Endometrium (tissue), 2 donors: ENCODE data around the gene RPH3AL.

ENCODE experiments used
- FAIRE-seq: peaks from 2 replicates; lab custom pipeline; 2012; peaks lifted over from hg19 to GRCh38; lab: Jason Lieb, UNC
- donor health status: control.
- donor health status: control.

RPH3AL gene, protein sequence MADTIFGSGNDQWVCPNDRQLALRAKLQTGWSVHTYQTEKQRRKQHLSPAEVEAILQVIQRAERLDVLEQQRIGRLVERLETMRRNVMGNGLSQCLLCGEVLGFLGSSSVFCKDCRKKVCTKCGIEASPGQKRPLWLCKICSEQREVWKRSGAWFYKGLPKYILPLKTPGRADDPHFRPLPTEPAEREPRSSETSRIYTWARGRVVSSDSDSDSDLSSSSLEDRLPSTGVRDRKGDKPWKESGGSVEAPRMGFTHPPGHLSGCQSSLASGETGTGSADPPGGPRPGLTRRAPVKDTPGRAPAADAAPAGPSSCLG

DNA sequence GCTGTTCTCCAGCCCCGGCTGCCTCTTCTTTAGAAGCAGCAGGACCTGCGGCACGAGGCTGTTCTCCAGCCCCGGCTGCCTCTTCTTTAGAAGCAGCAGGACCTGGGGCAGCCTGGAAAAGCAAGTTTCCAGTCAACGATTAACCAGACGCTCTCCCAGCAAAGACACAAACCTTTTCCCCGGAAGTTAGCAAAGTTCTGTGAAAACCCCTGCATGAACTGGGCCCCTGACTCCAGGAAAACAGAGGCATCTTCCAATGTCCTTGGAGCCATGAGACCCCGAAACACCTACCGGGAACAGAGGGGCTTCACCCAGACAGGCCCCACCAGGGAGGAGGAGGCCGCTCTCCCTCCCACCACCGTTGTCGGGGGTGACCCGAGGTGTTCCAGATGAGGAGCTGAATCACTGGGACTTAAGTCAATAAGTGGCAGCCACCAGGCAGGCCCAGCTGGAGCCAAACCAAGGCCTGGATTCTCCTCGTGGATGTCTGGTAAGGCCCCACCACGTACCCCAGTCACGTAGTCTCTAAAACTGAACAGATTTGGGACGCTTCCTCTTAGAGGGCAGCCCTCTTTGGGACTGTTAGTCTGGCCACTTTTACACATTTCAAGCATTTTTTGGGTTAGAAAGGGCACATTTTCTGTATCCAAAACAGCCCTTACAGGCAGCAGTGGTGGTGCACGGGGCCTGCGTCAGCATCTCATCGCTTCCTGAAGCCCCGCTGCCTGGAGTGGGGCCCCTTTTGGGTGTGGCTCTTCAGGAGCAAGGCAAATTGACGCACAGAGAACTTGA lies at the start of gene RPH3AL:
Gene RPH3AL, minus strand, starts transcription at position 387 of the 792 bp plus-strand sequence. CDS start 25,264 bp downstream, outside the sequence.
- FAIRE-seq, result no peak

DNA sequence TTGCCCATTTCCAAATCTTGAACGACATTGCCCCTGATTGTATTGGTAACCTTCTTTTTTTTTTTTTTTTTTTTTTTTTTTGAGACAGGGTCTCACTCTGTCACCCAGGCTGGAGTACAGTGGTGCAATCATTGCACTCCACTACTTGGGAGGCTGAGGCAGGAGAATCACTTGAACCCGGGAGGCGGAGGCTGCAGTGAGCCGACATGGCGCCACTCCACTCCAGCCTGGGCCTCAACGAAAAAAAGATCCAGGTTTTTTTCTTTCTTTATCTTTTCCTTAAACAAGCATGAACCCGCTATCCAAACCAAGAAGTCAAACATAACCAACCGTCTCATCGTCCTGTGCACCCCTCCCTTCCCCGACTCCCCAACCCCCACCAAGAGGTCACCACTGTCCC lies 47.6 kb upstream of the RPH3AL start:
- no peak for FAIRE-seq

DNA sequence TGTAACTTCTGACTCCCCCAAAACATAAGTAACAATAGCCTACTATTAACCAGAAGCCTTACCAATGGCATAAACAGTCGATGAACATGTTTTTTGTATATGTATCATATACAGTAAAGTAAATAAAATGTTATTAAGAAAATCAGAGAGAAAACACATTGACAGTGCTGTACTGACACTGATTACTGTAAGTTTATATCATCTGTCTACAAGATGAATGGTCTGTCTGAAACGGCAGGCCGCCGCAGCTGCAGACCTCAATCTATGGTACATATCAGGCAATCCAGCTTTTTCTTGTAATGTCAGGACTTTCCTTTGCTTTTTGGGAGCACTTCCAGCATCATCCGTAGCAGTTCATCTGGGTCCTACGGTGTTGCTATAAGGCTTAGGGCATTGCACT lies 44.2 kb upstream of the RPH3AL start:
- no peak for FAIRE-seq

DNA sequence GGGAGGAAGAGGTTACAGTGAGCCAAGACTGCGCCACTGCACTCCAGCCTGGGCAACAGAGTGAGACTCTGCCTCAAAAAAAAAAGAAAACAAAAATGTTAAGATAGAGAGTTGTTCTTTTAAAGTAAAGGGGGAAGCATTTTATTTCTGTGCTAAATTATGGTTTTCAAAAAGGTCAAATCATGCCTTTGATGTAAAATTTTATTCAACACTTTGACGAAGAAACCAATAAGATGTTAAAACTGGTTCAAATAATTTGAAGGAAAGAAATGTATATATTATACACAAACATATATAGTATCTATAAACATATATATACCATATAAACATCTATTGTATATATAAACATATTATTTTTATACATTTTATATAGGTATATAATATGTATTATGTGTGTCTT lies 43.4 kb upstream of the RPH3AL start:
- no peak for FAIRE-seq

DNA sequence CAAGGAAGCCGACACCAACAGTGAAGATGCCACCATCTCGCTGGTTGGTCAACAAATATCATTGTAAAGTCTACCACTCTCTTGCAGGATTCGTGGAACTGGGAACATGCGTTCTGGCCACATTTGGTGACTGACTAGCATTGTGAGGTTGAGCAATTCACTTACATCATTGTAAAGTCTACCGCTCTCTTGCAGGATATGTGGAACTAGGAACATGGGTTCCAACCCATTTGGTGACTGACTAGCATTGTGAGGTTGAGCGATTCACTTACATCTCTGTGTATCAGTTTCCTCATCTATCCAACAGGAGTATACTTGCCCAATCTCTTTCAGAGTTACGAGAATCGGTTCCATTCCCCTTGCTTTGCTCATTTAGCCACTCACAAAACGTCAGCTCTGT lies 42.6 kb upstream of the RPH3AL start:
- no peak for FAIRE-seq

DNA sequence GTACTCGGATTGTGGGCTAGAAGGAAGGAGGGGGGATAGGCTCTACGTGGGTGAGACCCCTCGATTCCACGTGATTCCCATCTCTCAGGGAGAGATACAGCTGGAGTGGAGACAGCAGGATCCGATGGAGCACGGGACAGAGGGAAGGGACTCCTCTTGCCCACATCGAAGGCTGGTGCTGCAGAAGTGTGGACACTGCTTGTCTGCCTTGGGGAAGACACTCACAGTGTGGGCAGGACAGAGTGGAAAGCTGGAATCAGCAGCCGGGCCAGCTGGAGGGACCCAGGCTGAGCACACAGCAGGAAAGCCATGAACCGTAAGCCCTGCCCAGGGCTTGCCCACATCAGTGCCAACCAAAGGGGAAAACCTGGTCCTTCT lies 42.1 kb upstream of the RPH3AL start:
- FAIRE-seq, result no peak

DNA sequence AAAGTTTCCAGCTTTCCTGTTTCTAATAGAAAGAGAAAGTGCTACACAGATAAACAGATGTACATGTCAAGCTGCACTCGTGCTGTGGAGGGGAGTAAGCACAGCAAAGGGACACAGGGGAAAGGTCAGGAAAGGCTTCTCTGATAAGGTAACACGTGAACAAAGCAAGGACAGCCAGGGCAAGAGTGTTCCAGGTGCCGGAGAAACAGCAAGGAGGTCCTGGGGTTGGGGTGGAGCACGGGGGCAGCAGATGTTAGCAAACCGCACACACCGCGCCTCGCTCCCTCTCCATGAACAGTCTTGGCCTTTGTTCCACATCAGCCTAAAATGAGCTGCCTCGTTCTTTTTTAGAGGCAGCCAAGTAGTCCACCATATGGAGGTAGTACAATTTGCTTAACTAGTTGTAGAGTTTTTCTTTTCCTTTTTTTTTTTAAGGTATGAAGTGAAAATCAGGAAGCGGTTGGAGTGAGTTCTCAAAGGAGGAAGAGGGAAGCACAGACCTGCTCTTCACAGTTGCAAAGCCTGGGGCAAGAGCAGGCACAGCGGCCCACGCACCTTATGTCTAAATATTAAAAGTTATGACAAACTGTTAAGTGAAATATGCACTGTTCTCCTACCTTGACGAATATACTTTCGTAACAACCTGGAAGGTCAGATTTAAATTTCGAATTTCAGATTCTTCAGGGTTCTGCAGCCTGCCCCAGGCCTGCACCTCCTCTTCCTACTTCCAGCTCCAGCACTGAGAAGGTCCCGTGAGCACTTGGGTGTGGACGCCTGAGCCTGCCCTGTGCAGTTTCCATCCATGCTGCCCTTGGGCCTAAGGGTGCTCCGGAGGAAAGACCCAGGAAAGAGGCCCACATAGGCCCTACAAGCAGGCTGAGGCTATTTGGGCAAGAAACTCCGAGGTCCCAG lies 41.5 kb upstream of the RPH3AL start:
- no peak for FAIRE-seq

DNA sequence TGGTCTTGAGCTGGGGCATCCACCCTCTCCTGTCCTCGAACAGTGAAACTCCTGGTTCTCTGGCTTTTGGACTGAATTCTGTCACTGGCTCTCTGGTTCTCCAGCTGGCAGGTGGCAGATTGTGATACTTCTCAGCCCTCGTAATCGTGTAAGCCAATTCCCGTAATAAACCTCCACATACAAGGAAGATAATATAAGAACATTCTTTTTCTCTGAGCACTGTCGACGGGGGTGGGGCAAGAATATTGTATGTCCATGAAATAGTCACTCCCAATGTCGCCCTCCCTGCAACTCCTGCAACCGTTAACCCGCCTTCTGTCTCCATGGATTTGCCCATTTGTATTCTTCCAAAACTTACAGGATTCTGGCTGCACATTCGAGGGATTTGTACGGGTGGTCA lies 39.2 kb upstream of the RPH3AL start:
- FAIRE-seq, result no peak

DNA sequence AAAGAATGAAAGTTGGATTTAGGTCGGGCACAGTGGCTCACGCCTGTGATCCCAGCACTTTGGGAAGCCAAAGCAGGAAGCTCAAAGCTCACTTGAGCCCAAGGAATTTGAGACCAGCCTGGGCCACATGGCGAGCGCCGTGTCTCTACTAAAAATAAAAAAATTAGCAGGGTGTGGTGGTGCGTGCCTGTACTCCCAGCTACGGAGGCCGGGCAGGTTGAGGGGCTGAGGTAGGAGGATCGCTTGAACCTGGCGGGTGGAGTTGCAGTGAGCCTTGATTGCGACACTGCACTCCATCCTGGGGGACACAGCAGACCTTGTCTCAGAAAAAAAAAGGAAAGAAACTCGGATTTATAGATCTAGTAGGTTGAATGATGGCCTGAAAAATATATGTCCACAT lies 37.4 kb upstream of the RPH3AL start:
- no peak for FAIRE-seq

DNA sequence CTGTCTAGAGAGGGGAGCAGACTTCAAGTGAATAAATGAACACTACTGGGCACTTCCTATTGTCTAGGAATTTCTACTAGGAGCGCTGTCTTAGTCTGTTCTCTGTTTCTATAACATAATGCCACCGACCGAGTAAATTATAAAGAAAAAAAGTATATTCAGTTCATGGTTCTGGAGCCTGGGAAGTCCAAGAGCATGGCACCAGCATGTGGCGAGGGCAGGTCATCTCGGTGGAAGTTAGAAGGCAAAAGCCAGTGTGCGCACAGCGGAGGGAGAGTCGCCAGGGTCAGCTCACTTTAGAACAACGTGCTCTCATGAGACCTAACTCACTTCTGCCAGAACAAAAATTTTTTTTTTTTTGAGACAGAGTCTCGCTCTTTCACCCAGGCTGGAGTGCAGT lies 35.5 kb upstream of the RPH3AL start:
- no peak for FAIRE-seq

DNA sequence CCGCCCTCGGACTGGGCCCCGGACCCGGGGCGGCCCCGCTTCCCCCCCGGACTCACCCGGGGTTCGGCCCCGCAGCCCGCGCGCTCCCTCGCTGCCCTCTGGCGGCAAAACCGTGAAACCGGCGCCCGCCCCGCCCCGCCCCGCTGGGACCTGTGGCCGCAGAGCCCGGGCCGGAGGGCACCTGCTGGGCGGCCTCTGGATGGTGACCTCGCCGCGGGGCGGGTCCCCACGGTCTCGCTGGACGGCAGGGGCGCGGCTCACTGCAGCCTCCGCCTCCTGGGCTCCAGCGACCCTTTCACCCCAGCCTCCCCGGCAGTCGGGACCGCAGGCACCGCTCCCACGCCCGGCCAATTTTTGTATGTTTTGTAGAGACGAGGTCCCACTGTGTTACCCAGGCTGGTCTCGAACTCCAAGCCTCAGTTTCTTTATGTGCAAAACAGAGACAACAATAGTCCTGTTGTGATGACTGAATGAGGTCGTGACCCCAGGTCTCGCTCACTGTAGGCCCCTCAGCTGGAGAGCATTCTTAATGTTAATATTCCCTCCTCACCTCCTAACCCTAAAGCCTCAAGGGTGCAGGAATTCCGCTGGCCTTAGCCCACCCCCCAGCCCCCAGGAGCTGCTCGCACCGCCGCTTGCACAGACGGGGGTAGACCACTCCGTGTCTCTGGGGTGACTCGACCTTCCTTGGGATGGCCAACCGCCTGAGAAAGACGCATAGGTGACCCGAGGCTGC lies 33.7 kb upstream of the RPH3AL start:
- FAIRE-seq, result no peak

DNA sequence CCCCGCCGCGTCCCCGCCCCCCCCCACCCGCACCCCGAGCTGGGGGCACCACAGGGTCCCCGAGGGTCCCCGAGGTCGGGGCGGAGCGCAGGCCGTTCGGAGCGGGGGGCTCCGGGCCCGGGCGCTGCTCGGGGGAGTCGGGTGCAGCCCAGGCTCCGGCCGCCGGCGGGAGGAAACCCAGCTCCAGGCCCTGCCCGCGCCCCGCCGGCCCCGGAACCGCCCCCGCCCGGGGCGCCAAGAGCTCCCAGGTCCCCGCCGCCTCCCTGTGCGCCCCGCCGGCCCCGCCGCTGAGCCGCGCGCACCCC lies 33.2 kb upstream of the RPH3AL start:
- FAIRE-seq, result no peak

DNA sequence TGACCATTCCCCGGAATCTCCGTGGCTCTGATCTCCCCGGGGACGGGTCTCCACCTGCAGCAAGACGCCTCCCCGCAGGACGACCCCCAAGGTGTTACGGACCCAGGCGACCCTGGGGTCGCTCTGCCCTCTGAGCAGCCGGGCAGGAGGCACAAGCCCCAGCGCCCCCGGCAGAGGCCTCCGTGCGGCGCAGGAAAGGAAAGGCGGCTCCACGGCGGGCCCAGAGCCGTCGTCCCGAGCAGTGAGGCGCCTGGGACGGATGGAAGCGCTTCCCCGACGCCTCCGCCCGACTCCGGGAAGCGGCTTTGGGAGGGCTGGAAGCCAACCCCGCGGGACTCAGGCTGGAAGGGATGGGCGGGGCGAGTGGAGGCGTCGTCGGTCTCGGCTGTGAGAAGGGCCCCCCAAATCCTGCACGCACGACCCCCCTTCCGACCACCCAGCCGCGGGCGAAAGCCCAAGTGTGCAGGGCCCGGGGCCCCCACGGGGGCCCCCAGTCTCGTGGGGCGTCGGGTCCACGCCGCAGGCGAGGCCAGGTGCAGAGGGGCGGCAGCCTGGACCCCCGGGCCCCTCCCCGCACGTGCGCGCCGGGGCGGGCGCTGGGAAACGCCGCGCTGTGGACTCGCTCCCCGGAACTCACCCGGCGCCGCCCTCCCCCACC lies 32.7 kb upstream of the RPH3AL start:
- no peak for FAIRE-seq

DNA sequence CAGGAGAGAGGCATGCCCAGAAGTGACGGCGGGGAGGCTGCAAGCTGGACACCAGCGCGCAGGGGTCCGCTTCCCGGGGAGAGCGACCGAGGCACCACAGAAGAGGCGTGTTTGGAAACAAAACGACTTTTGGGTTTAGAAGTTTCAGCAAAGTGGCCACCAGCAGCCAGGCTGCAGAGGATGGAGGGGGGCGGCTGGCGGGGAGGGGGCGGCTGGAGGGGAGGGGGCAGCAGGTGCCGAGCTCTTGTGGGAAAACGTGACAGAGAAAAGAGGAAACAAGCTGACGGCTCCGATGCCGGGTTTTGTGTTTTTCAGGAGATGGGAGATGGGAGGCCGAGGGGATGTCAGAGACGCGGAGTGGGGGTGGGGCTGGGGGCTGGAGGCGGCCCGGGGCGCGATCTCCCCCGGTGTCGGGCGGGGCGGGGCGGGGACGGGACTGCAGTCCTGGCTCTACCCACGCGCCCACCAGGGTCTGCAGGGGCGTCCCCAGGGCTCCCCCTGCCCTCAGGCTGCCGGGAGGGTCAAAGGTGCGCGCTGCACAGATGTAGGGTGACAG lies 32.1 kb upstream of the RPH3AL start:
- no peak for FAIRE-seq

DNA sequence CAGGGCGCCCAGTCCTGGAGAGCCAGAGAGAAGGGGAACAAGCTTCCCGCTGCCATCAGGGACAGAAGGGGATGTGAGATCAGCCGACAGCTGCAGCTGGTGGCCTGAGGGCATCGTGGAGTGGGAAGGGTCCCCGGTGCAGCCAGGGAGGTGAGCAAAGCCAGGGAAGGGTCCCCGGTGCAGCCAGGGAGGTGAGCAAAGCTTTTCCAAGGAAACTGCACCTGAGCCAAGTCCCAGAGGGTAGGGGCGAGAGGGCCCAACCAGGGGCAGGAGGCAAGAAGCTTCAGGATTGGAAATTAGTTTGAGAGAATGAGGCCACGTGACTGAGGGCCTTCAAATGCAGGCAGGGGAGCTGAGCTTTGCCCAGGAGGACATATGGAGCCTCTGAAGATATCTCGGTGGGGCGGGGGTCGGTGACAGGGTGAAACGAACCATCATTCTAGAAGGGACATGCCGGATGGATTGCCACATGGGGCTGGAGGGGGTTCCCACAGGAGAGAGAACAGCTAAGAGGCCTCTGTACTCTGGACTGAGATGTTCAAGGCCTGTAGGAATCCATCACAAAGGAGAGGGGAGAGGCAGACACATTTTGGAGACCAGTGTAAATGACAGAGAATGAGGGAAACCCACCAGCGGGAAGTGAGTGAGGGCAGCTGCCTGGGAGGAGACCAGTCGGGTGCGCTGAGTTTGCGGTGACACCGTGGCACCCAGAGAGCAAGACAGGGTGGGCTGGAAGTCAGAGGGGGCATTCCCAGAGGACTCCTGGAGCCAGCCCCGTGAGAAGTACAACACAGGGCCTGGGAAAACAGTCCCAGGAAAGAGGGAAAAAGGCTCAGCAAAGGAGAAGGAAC lies 31.4 kb upstream of the RPH3AL start:
- no peak for FAIRE-seq

DNA sequence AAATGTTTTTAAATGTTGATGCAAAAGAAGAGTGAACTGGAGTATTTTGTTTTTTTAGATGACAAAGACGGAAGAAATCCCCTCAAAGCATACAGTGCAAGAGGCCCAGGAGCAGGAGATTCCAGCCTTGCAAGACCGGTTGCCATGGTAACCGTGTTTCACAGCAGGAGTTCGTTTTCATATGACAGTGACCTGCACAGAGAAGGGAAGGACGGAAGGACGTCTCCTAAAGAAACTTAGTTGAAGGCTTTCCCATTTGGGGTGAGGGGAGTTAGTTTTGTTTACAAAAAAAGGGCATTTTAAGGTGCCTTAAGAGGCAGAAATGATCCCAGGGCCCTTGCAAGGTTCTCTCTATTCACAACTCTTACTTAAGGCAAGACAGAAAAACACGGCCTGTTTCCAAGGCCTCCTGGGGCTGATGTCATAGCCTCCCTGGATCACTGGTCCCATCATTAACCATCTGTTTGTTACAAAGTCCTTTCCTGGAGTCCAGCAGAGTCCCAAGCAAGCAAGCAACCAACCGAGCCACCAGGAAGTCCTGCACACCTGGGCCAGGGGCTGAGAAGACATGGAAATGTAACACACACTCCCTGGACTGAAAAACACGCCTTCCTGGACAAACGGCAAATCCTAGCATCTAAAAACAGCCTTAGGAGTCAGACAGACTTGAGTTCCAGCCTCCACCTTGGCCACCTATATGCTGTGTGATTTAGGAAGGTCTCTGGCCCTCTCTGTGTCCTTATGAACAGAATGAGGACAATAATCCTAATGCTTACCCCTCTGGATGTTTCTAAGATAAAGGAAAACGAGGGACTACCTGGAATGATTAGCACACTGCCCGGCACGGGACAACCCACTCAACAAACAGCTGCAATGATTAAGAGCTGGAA lies 30.3 kb upstream of the RPH3AL start:
- FAIRE-seq, result no peak

DNA sequence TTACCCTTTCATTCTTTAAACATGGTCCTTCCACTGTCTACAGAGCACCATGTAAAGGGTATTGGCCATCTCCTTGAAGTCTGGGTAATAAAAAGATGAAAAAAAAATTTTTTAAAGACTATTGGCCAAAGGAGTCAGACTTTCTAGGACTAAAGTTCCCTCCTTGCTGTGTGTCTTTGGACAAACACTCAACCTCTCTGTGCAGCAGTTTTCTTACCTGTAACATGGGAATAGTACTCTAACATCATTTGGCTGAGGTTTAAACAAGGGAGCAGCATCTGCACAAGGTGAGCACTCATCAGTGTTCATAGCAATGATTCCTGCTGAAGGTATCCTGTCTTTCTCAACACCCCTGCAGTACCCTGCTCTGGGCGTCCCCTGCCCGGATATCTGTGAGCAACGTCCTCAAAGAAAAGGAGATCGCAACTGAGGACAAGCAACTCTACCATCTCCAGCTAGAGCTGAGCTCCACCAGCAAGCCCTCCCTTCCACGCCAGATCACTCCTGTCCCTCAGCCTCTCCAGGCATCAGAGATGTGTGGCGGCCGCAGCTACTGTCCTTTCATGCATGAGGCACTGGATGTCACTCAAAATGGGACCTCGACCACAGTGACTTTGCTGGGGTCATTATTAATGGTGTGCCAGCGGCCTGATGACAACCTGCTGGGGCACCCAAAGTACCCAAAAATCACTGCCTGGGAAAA lies 29.5 kb upstream of the RPH3AL start:
- no peak for FAIRE-seq

DNA sequence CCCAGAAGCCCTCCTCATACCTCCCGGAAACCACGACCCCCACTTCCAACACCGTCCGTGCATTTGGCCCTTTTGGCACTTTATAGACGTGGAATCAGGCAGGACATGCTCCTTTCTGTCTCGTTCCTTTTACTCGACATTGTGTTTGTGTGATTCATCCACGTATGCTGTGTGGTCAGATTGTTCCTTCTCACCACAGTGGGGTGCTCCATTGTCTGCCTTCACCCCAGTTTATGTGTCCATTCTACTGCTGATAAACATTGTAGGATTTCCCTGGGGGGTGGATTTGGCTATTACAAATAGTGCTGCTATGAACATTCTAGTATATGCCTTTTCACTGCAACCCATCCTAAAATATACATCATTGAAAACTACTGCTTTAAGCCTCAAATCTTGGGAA lies 28.9 kb upstream of the RPH3AL start:
- no peak for FAIRE-seq
